Transverse colon (tissue), 4 donors: ENCODE data around the gene DNAJC7.
"Not testable (repeated sequence)": the region's sequence is repeated elsewhere in the genome, so short reads cannot be mapped to it uniquely, and the experiment has no call there.

ENCODE experiments used
- CTCF ChIP-seq, 5 experiments: fragments of 200-600 bp in 3 of 5; fragments of 450-650 bp in 2 of 5; sonication (generic) in 3 of 5; IDR thresholded peaks; 1 replicate in 2 of 5; 2 replicates in 3 of 5; pipeline ENCODE4 v1.5.1; 2016 to 2017; ENCODE audit warnings: antibody characterized with exemption in 5 of 5, inconsistent platforms in 3 of 5, mild to moderate bottlenecking in 2 of 5, moderate library complexity in 1 of 5
- EP300 ChIP-seq: sonication (generic); formaldehyde crosslinking; IDR thresholded peaks from one replicate; pipeline ENCODE4 v1.6.1; 2017; ENCODE audit warnings: antibody characterized with exemption, low read depth
- POLR2A ChIP-seq: fragments of 450-650 bp; IDR thresholded peaks from one replicate; pipeline ENCODE4 v1.6.1; 2016; ENCODE audit warnings: antibody characterized with exemption, mild to moderate bottlenecking, moderate library complexity
- POLR2AphosphoS5 ChIP-seq, 3 donors: sonication (generic); formaldehyde crosslinking; IDR thresholded peaks; one replicate each; pipeline ENCODE4 v1.6.1; 2016; ENCODE audit warnings: antibody characterized with exemption in 3 of 3

- TF ChIP-seq EP300; CTCF (IDR thresholded peaks at IDR 0.05); POLR2AphosphoS5 (IDR thresholded peaks at IDR 0.05); POLR2A: not testable (repeated sequence)
Observed at GRCh38 chr17:41931715-41932114, 85.5 kb downstream of the DNAJC7 start.
